HCT116 (cell line): ENCODE data around the gene MRPL58. TPM values are rescaled to one million over a fixed set of nuclear protein-coding genes. Genes with fewer than 3 reads are reported as not detected.

Experiments
- ATAC-seq: fragments of 200-7000 bp; cut with Tn5 transposase; 2 replicates; pipeline ENCODE4 v1.9.1; 2020; ENCODE audit warnings: mild to moderate bottlenecking, moderate library complexity
- BruUV-seq: library from RNA; stranded (reverse); fragments of 400-500 nt; replicated peaks from 2 replicates; lab custom pipeline; 2021; lab: Mats Ljungman, UMichigan
- CTCF ChIA-PET: fragments of 300-600 bp; sonication (Branson Sonifier 250); formaldehyde crosslinking; loops from one replicate; lab custom pipeline; 2021; ENCODE audit warnings: antibody characterized with exemption; lab: Charles Lee
- POLR2A ChIA-PET: fragments of 300-600, 350-600 bp; sonication (Branson Sonifier 250); formaldehyde crosslinking; loops from one replicate; lab custom pipeline; 2021; ENCODE audit warnings: antibody characterized with exemption; lab: Charles Lee
- RAD21 ChIA-PET, 2 experiments: fragments of 300-600 bp; sonication (Branson Sonifier 250); formaldehyde crosslinking; loops; one replicate each; lab custom pipeline; 2023; ENCODE audit warnings: low total read pairs in 2 of 2; ENCODE audit not compliant: uncharacterized antibody in 2 of 2, unreplicated experiment in 2 of 2, low non-redundant PET in 1 of 2; lab: Charles Lee
- DNase-seq: peaks from one replicate; pipeline ENCODE4 v3.0.0-alpha.2; 2010; ENCODE audit warnings: low read depth, low spot score
- H2AFZ ChIP-seq: fragments of 200-600 bp; shearing (Covaris generic), sonication (generic); 2 replicates; pipeline ENCODE4 v1.6.1; 2017; ENCODE audit warnings: low read depth, mixed run types, mixed read lengths, antibody characterized with exemption, low read length; ENCODE audit not compliant: poor library complexity, severe bottlenecking
- H3K27ac ChIP-seq: 2 replicates; pipeline ENCODE4 v1.5.1; 2012; ENCODE audit warnings: low read depth, low read length
- H3K27me3 ChIP-seq: fragments of 200-600 bp; sonication (generic); 2 replicates; pipeline ENCODE4 v1.6.1; 2016; ENCODE audit warnings: mixed run types, low read length, mixed read lengths; ENCODE audit not compliant: insufficient read depth
- H3K36me3 ChIP-seq, 2 experiments: fragments of 200-500 bp in 1 of 2; fragments of 200-600 bp in 1 of 2; sonication (Bioruptor generic) in 1 of 2; sonication (generic) in 1 of 2; 2 replicates each; pipeline versions ENCODE4 v1.5.1 to v1.6.1; 2014 to 2016; ENCODE audit warnings: low read length in 2 of 2, inconsistent platforms in 1 of 2, mixed read lengths in 1 of 2, mixed run types in 1 of 2; ENCODE audit not compliant: insufficient read depth in 2 of 2, control insufficient read depth in 1 of 2
- H3K4me1 ChIP-seq, 2 experiments: fragments of 200-600 bp in 1 of 2; sonication (generic) in 1 of 2; 2 replicates each; pipeline versions ENCODE4 v1.5.1 to v1.6.1; 2012 to 2017; ENCODE audit warnings: low read length in 2 of 2, inconsistent platforms in 1 of 2, mild to moderate bottlenecking in 1 of 2, mixed read lengths in 1 of 2, mixed run types in 1 of 2, moderate library complexity in 1 of 2; ENCODE audit not compliant: insufficient read depth in 2 of 2, control insufficient read depth in 1 of 2
- H3K4me2 ChIP-seq: fragments of 200-600 bp; sonication (generic); 2 replicates; pipeline ENCODE4 v1.6.1; 2017; ENCODE audit warnings: mixed run types, low read length, mixed read lengths
- H3K4me3 ChIP-seq, 2 experiments: fragments of 200-600 bp in 1 of 2; sonication (generic) in 1 of 2; replicated peaks in 1 of 2; 2 replicates each; pipeline ENCODE4 v1.5.1; 2011 to 2016; ENCODE audit warnings: low read length in 2 of 2, control low read depth in 1 of 2, low read depth in 1 of 2, mild to moderate bottlenecking in 1 of 2, mixed read lengths in 1 of 2, mixed run types in 1 of 2
- H3K79me2 ChIP-seq: fragments of 200-600 bp; sonication (generic); 2 replicates; pipeline ENCODE4 v1.6.1; 2017; ENCODE audit warnings: mild to moderate bottlenecking, mixed run types, low read length, moderate library complexity, mixed read lengths; ENCODE audit not compliant: insufficient read depth
- H3K9ac ChIP-seq: fragments of 200-600 bp; sonication (generic); 2 replicates; pipeline ENCODE4 v1.6.1; 2016; ENCODE audit warnings: low read length, mixed read lengths
- H3K9me2 ChIP-seq: fragments of 200-600 bp; sonication (generic), shearing (Covaris generic); 2 replicates; pipeline ENCODE4 v1.6.1; 2017; ENCODE audit warnings: mixed run types, mild to moderate bottlenecking, moderate library complexity; ENCODE audit not compliant: insufficient read depth
- H3K9me3 ChIP-seq, 2 experiments: fragments of 200-500 bp in 1 of 2; fragments of 200-600 bp in 1 of 2; sonication (Bioruptor generic) in 1 of 2; sonication (generic) in 1 of 2; 2 replicates each; pipeline ENCODE4 v1.6.1; 2014 to 2017; ENCODE audit warnings: low read length in 2 of 2, mixed read lengths in 2 of 2, inconsistent platforms in 1 of 2, low read depth in 1 of 2, mild to moderate bottlenecking in 1 of 2, mixed run types in 1 of 2, moderate library complexity in 1 of 2; ENCODE audit not compliant: control insufficient read depth in 1 of 2, insufficient read depth in 1 of 2
- H4K20me1 ChIP-seq: fragments of 200-600 bp; sonication (generic), shearing (Covaris generic); 2 replicates; pipeline ENCODE4 v1.6.1; 2017; ENCODE audit warnings: mixed run types, mild to moderate bottlenecking, moderate library complexity; ENCODE audit not compliant: insufficient read depth
- CBX3 ChIP-seq: IDR thresholded peaks from 2 replicates; pipeline ENCODE4 v1.6.1; 2012; ENCODE audit warnings: low read depth
- CEBPB ChIP-seq: IDR thresholded peaks from 2 replicates; pipeline ENCODE4 v1.6.1; 2012; ENCODE audit warnings: low read depth
- EGR1 ChIP-seq: IDR thresholded peaks from 2 replicates; pipeline ENCODE4 v1.6.1; 2012; ENCODE audit warnings: low read depth
- ELF1 ChIP-seq: IDR thresholded peaks from 2 replicates; pipeline ENCODE4 v1.6.1; 2012; ENCODE audit warnings: low read depth, borderline replicate concordance
- EZH2 ChIP-seq: fragments of 200-600 bp; sonication (generic); IDR thresholded peaks from 2 replicates; pipeline ENCODE4 v1.6.1; 2017; ENCODE audit warnings: antibody characterized with exemption, mixed run types
- EZH2phosphoT487 ChIP-seq: fragments of 200-600 bp; IDR thresholded peaks from 2 replicates; pipeline ENCODE4 v1.6.1; 2018; ENCODE audit warnings: antibody characterized with exemption, borderline replicate concordance
- FOSL1 ChIP-seq: IDR thresholded peaks from 2 replicates; pipeline ENCODE4 v1.6.1; 2012; ENCODE audit warnings: low read depth
- POLR2AphosphoS5 ChIP-seq: IDR thresholded peaks from 2 replicates; pipeline ENCODE4 v1.6.1; 2011; ENCODE audit warnings: mild to moderate bottlenecking, low read depth, low read length, moderate library complexity
- RAD21 ChIP-seq: IDR thresholded peaks from 2 replicates; pipeline ENCODE4 v1.6.1; 2012; ENCODE audit warnings: low read depth, mild to moderate bottlenecking
- REST ChIP-seq: IDR thresholded peaks from 2 replicates; pipeline ENCODE4 v1.6.1; 2012; ENCODE audit warnings: low read depth
- SIN3A ChIP-seq: IDR thresholded peaks from 2 replicates; pipeline ENCODE4 v1.6.1; 2012; ENCODE audit warnings: low read depth
- SRF ChIP-seq: IDR thresholded peaks from 2 replicates; pipeline ENCODE4 v1.6.1; 2012; ENCODE audit warnings: low read depth
- TCF7L2 ChIP-seq: IDR thresholded peaks from 2 replicates; pipeline ENCODE4 v1.7.0; 2011; ENCODE audit warnings: borderline replicate concordance, inconsistent platforms; ENCODE audit not compliant: insufficient read depth, insufficient read length; ENCODE audit errors: extremely low read depth
- YY1 ChIP-seq: IDR thresholded peaks from 2 replicates; pipeline ENCODE4 v1.6.1; 2011; ENCODE audit warnings: low read length, low read depth, moderate library complexity, mild to moderate bottlenecking; ENCODE audit not compliant: insufficient replicate concordance; ENCODE audit errors: extremely low read depth
- ZBTB33 ChIP-seq: IDR thresholded peaks from 2 replicates; pipeline ENCODE4 v1.6.1; 2011; ENCODE audit warnings: mild to moderate bottlenecking, low read length, moderate library complexity; ENCODE audit not compliant: insufficient replicate concordance; ENCODE audit errors: extremely low read depth
- ZFX ChIP-seq: fragments of 450-650 bp; IDR thresholded peaks from 2 replicates; pipeline ENCODE4 v1.6.1; 2017
- ZNF274 ChIP-seq: fragments of 200-500 bp; sonication (Bioruptor generic); IDR thresholded peaks from 2 replicates; pipeline ENCODE4 v1.6.1; 2014; ENCODE audit warnings: mild to moderate bottlenecking, low read depth, low read length, inconsistent platforms
- intact Hi-C: fragments of 100-400 bp; cut with micrococcal nuclease; formaldehyde crosslinking; loops from 2 replicates; pipeline ENCODE4 v1.10.0; 2022
- total RNA-seq: library from RNA; stranded (reverse); gene quantifications from one replicate; pipeline ENCODE4 v1.2.1, GENCODE V29; 2021; ENCODE audit not compliant: unreplicated experiment

Gene MRPL58
- total RNA-seq, 1 experiment from 2014 or later = 80.5 TPM

- CTCF ChIA-PET = interaction anchor here (1.6 to 4.0 kb wide), 2 partner anchors 18 to 33 kb away, joined by 6 to 16 read pairs; partner anchors contain the start of gene MRPL58
- no peaks in the 10 kb centered on the region for H4K20me1 ChIP-seq
Measured at GRCh38 chr17:74994440-74994839, 18.0 kb upstream of the MRPL58 start.

More at GRCh38 chr17:74994440-74994839, 18.0 kb upstream of the MRPL58 start:
- Histone ChIP-seq H3K9me2 (no peaks in the 10 kb centered on the region), H3K27me3 (no peaks in the 10 kb centered on the region), H3K4me2 (no peak overlapping the region), H3K9ac (no peak overlapping the region), H3K4me1 (peaks cover 29 to 41% of the 10 kb centered on the region in 2 experiments), H3K4me3 (no peak overlapping the region), H3K27ac (no peak overlapping the region), H3K36me3 (peaks cover 2 to 3% of the 10 kb centered on the region in 2 experiments; a peak in 1 of 4 replicates), H3K9me3 (no peaks in the 10 kb centered on the region), H2AFZ (no peak overlapping the region), H3K79me2 (peaks cover 20% of the 10 kb centered on the region; the same call in 1 of the 2 replicates)
- ChIA-PET POLR2A (no interaction called here), RAD21 (no interaction called here)
- ATAC-seq (no peak), DNase-seq (no peak)
- TF ChIP-seq REST (no peak), EZH2phosphoT487 (no peak), YY1 (no peak), ZFX (no peak), ZNF274 (no peak), SRF (no peak), ELF1 (no peak), CEBPB (no peak), CBX3 (no peak), EZH2 (no peak), POLR2AphosphoS5 (no peak), ZBTB33 (no peak), TCF7L2 (no peak), SIN3A (no peak), EGR1 (no peak), FOSL1 (no peak), RAD21 (no peak)
- BruUV-seq = no TSS peak
- intact Hi-C loops = no loop called here
